ENCODE results near the gene CORO1A.
"Not testable (repeated sequence)": the region's sequence is repeated elsewhere in the genome, so short reads cannot be mapped to it uniquely, and the experiment has no call there.

Gene CORO1A

GRCh38 chr16:30176876-30177275, 6.5 kb upstream of the CORO1A start:
- not testable (repeated sequence) for H3K27me3 ChIP-seq (ENCODE audit: control insufficient read depth, insufficient read depth, low read length); H3K4me3 ChIP-seq (ENCODE audit: low read length); H3K4me2 ChIP-seq (ENCODE audit: low read length); H3K9me3 ChIP-seq (replicated peaks; ENCODE audit: low read length); H3K36me3 ChIP-seq (ENCODE audit: insufficient read depth, low read length); H3K9ac ChIP-seq (ENCODE audit: low read depth, low read length); H3K4me1 ChIP-seq (ENCODE audit: control insufficient read depth, insufficient read depth, low read length)

- Histone ChIP-seq H3K4me2 (ENCODE audit: low read length) (no peak overlapping the region), H3K9me3 (replicated peaks; ENCODE audit: low read length) (no peaks in the 10 kb centered on the region), H3K36me3 (ENCODE audit: insufficient read depth, low read length) (no peaks in the 10 kb centered on the region), H3K4me1 (ENCODE audit: control insufficient read depth, insufficient read depth, low read length) (peaks cover 12% of the 10 kb centered on the region), H3K4me3 (ENCODE audit: low read length) (no peak overlapping the region), H3K27me3 (ENCODE audit: control insufficient read depth, insufficient read depth, low read length) (no peaks in the 10 kb centered on the region), H3K9ac (ENCODE audit: low read depth, low read length) (no peak overlapping the region)
These were observed 4.2 kb upstream of the CORO1A start for GRCh38 chr16:30179195-30179594.

GRCh38 chr16:30179931-30180330, 3.5 kb upstream of the CORO1A start:
- H3K9ac ChIP-seq (ENCODE audit: low read depth, low read length): no peak overlapping the region
- no peaks in the 10 kb centered on the region for H3K27me3 ChIP-seq (ENCODE audit: control insufficient read depth, insufficient read depth, low read length)
- peaks cover 15% of the 10 kb centered on the region for H3K4me1 ChIP-seq (ENCODE audit: control insufficient read depth, insufficient read depth, low read length)
- H3K36me3 ChIP-seq (ENCODE audit: insufficient read depth, low read length): no peaks in the 10 kb centered on the region
- no peaks in the 10 kb centered on the region for H3K9me3 ChIP-seq (replicated peaks; ENCODE audit: low read length)
- H3K4me2 ChIP-seq (ENCODE audit: low read length): no peak overlapping the region
- H3K4me3 ChIP-seq (ENCODE audit: low read length): no peak overlapping the region

- Histone ChIP-seq H3K4me3 (ENCODE audit: low read length) (no peak overlapping the region), H3K27me3 (ENCODE audit: control insufficient read depth, insufficient read depth, low read length) (no peaks in the 10 kb centered on the region), H3K9ac (ENCODE audit: low read depth, low read length) (no peak overlapping the region), H3K4me2 (ENCODE audit: low read length) (no peak overlapping the region), H3K36me3 (ENCODE audit: insufficient read depth, low read length) (no peaks in the 10 kb centered on the region), H3K4me1 (ENCODE audit: control insufficient read depth, insufficient read depth, low read length) (peaks cover 15% of the 10 kb centered on the region), H3K9me3 (replicated peaks; ENCODE audit: low read length) (no peaks in the 10 kb centered on the region)
These were observed 2.7 kb upstream of the CORO1A start for GRCh38 chr16:30180741-30181140.

DNA sequence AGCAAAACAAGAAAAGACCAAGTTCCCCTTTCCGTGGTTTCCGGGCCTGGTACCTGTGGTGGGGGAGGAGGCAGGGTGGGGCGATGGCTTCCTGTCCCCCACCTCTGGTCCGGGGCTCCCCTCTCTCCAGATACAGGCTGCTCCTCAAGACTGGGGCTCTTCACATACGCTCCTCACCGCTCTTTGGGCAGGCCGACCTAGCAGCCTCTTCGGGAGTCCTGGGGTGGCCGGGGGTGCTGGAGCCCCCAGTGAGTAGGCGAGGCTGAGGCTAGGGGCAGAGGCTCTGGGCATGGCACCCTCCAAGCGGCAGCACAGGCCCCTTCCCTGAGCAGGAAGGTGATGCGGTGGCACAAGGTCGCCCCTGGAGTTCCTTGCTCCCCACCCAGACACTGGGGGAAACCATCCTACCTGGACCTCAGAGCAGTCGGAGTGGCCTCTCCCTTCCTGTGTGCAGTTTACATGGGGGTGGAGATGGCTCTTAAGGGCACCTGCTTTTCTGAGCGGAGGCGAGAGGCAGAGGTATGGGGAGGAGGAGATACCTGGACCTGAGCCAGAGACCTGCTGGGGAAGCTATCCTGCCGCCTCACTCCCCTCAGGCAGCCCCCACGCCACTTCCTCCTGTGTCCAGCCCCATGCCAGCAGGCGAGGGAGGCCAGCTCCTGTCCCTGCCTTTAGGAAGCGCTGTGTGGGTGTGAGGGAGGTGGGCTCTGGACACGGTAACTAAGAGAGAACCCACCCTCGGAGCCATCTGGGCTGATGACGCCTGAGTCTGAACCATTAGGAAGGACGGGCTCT, 891 bp downstream of the CORO1A start:
- Histone ChIP-seq H3K4me1 (ENCODE audit: control insufficient read depth, insufficient read depth, low read length) (peaks cover 15% of the 10 kb centered on the region), H3K36me3 (ENCODE audit: insufficient read depth, low read length) (peaks cover 10% of the 10 kb centered on the region), H3K27me3 (ENCODE audit: control insufficient read depth, insufficient read depth, low read length) (no peaks in the 10 kb centered on the region), H3K9ac (ENCODE audit: low read depth, low read length) (peak overlapping the region; percentile 77), H3K4me3 (ENCODE audit: low read length) (peak overlapping the region; percentile 81), H3K4me2 (ENCODE audit: low read length) (peak overlapping the region; percentile 99), H3K9me3 (replicated peaks; ENCODE audit: low read length) (no peaks in the 10 kb centered on the region)

GRCh38 chr16:30184891-30185682, 1.7 kb downstream of the CORO1A start:
- Histone ChIP-seq H3K9ac (ENCODE audit: low read depth, low read length) (no peak overlapping the region), H3K4me1 (ENCODE audit: control insufficient read depth, insufficient read depth, low read length) (peaks cover 15% of the 10 kb centered on the region), H3K36me3 (ENCODE audit: insufficient read depth, low read length) (peaks cover 10% of the 10 kb centered on the region), H3K4me3 (ENCODE audit: low read length) (no peak overlapping the region), H3K9me3 (replicated peaks; ENCODE audit: low read length) (no peaks in the 10 kb centered on the region), H3K4me2 (ENCODE audit: low read length) (no peak overlapping the region), H3K27me3 (ENCODE audit: control insufficient read depth, insufficient read depth, low read length) (no peaks in the 10 kb centered on the region)

DNA sequence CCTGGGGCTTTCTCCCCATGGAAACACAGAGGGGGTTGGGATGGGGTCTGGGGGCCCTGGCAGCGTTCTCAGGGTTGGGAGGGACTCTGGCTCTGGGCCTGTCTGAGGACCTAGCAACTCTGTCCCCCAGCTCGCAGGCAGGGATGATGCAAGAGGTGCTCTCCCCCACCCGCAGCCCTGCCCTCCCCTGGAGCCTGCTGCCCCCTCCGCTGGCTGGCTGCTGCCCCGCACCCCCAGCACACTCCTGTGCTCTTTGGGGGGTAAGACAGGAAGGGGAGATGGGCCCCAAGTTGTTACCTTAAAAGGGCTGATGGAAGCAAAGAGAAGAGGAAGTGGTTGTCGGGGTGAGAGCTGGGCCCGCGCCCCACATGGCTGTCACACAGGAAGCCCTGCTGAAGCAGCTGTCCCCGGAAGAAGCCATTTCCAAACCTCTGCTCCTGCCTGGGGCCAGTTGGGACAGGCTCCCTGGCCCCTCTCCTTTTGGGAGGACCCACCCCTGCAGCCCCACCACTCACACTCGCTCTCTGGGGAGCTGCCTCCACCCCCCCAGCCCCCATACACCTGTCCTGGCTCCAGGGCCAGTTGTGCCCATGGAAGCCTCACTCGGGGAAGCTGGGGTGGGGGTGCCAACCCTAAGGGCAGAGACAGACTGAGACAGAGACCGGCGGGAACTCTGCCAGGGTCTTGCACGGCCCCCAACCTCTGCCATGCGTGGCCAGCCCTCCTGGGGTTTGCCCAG, 2.5 kb downstream of the CORO1A start:
- H3K9ac ChIP-seq (ENCODE audit: low read depth, low read length): no peak overlapping the region
- no peaks in the 10 kb centered on the region for H3K27me3 ChIP-seq (ENCODE audit: control insufficient read depth, insufficient read depth, low read length)
- no peaks in the 10 kb centered on the region for H3K9me3 ChIP-seq (replicated peaks; ENCODE audit: low read length)
- H3K4me1 ChIP-seq (ENCODE audit: control insufficient read depth, insufficient read depth, low read length): peaks cover 15% of the 10 kb centered on the region
- H3K4me3 ChIP-seq (ENCODE audit: low read length): no peak overlapping the region
- H3K4me2 ChIP-seq (ENCODE audit: low read length): no peak overlapping the region
- H3K36me3 ChIP-seq (ENCODE audit: insufficient read depth, low read length): peaks cover 10% of the 10 kb centered on the region

DNA sequence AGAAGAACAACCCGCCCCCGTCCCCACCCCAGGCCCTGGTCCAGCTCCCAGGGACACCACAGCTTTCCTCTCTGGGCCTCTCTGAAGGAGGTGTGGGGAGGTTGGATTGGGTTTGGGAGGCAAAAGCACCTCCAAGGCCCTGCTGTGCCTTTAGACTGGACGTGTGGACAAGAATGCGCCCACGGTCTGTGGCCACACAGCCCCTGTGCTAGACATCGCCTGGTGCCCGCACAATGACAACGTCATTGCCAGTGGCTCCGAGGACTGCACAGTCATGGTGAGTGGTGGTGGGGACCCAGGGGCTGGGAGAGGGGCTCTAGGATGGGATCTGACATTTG, 3.0 kb downstream of the CORO1A start:
- Histone ChIP-seq H3K4me2 (ENCODE audit: low read length) (no peak overlapping the region), H3K27me3 (ENCODE audit: control insufficient read depth, insufficient read depth, low read length) (no peaks in the 10 kb centered on the region), H3K36me3 (ENCODE audit: insufficient read depth, low read length) (peaks cover 10% of the 10 kb centered on the region), H3K9ac (ENCODE audit: low read depth, low read length) (no peak overlapping the region), H3K9me3 (replicated peaks; ENCODE audit: low read length) (no peaks in the 10 kb centered on the region), H3K4me3 (ENCODE audit: low read length) (no peak overlapping the region), H3K4me1 (ENCODE audit: control insufficient read depth, insufficient read depth, low read length) (peaks cover 15% of the 10 kb centered on the region)

DNA sequence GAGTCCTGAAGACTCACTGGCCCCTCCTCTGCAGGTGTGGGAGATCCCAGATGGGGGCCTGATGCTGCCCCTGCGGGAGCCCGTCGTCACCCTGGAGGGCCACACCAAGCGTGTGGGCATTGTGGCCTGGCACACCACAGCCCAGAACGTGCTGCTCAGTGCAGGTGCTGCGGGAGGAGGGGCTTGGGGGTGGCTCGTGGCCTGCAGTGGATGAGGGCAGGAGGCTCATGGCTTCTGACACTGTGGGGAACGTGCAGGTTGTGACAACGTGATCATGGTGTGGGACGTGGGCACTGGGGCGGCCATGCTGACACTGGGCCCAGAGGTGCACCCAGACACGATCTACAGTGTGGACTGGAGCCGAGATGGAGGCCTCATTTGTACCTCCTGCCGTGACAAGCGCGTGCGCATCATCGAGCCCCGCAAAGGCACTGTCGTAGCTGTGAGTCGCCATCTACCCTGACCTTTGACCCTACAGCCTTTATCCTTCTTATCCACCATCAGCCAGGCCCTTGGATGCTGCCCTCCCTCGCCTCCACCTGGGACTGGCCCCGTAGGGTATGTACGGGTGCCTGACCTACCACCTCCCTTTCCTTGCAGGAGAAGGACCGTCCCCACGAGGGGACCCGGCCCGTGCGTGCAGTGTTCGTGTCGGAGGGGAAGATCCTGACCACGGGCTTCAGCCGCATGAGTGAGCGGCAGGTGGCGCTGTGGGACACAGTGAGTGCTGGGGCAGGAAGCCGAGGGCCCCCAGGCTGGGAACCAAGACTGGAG, 3.6 kb downstream of the CORO1A start:
- peaks cover 10% of the 10 kb centered on the region for H3K36me3 ChIP-seq (ENCODE audit: insufficient read depth, low read length)
- peaks cover 15% of the 10 kb centered on the region for H3K4me1 ChIP-seq (ENCODE audit: control insufficient read depth, insufficient read depth, low read length)
- H3K4me3 ChIP-seq (ENCODE audit: low read length): no peak overlapping the region
- H3K9ac ChIP-seq (ENCODE audit: low read depth, low read length): no peak overlapping the region
- H3K4me2 ChIP-seq (ENCODE audit: low read length): no peak overlapping the region
- no peaks in the 10 kb centered on the region for H3K27me3 ChIP-seq (ENCODE audit: control insufficient read depth, insufficient read depth, low read length)
- H3K9me3 ChIP-seq (replicated peaks; ENCODE audit: low read length): no peaks in the 10 kb centered on the region

- H3K9me3 ChIP-seq (replicated peaks; ENCODE audit: low read length): no peaks in the 10 kb centered on the region
- H3K4me1 ChIP-seq (ENCODE audit: control insufficient read depth, insufficient read depth, low read length): peaks cover 14% of the 10 kb centered on the region
- H3K36me3 ChIP-seq (ENCODE audit: insufficient read depth, low read length): peaks cover 10% of the 10 kb centered on the region
- no peak overlapping the region for H3K4me3 ChIP-seq (ENCODE audit: low read length)
- no peak overlapping the region for H3K9ac ChIP-seq (ENCODE audit: low read depth, low read length)
- H3K4me2 ChIP-seq (ENCODE audit: low read length): no peak overlapping the region
- no peaks in the 10 kb centered on the region for H3K27me3 ChIP-seq (ENCODE audit: control insufficient read depth, insufficient read depth, low read length)
These were observed 4.1 kb downstream of the CORO1A start for GRCh38 chr16:30187556-30187865.

DNA sequence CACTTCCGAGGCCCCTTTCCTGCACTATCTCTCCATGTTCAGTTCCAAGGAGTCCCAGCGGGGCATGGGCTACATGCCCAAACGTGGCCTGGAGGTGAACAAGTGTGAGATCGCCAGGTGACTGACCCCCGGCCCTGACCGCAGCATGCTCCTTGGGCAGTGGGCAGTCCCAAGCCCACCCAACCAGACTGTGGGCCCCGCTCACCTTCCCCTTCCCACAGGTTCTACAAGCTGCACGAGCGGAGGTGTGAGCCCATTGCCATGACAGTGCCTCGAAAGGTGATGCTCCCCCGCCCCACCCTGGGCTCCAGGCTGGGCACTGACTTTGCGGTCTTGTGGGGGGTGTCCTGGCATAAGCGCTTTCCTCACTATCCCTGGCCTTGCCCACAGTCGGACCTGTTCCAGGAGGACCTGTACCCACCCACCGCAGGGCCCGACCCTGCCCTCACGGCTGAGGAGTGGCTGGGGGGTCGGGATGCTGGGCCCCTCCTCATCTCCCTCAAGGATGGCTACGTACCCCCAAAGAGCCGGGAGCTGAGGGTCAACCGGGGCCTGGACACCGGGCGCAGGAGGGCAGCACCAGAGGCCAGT, 4.7 kb downstream of the CORO1A start:
- H3K27me3 ChIP-seq (ENCODE audit: control insufficient read depth, insufficient read depth, low read length): no peaks in the 10 kb centered on the region
- no peak overlapping the region for H3K4me3 ChIP-seq (ENCODE audit: low read length)
- H3K4me1 ChIP-seq (ENCODE audit: control insufficient read depth, insufficient read depth, low read length): peaks cover 10% of the 10 kb centered on the region
- H3K9me3 ChIP-seq (replicated peaks; ENCODE audit: low read length): no peaks in the 10 kb centered on the region
- H3K9ac ChIP-seq (ENCODE audit: low read depth, low read length): no peak overlapping the region
- peaks cover 10% of the 10 kb centered on the region for H3K36me3 ChIP-seq (ENCODE audit: insufficient read depth, low read length)
- H3K4me2 ChIP-seq (ENCODE audit: low read length): no peak overlapping the region

All from skeletal muscle satellite cell (primary cell).